H9 (cell line): Measurements from ENCODE around the gene GALNT9. TPM values are rescaled to one million over a fixed set of nuclear protein-coding genes. Genes with fewer than 3 reads are reported as not detected.

ENCODE experiments used
- DNase-seq: peaks from one replicate; pipeline ENCODE4 v3.0.0-alpha.2; 2017
- H2AFZ ChIP-seq: one replicate; pipeline ENCODE4 v1.6.1; 2013; ENCODE audit warnings: mild to moderate bottlenecking, low read length, control low read depth, moderate library complexity
- H2AK5ac ChIP-seq: 2 replicates; pipeline ENCODE4 v1.6.1; 2013; ENCODE audit warnings: low read length, control low read depth, mixed read lengths; ENCODE audit not compliant: insufficient read length
- H2BK120ac ChIP-seq: one replicate; pipeline ENCODE4 v1.6.1; 2013; ENCODE audit warnings: low read depth, mild to moderate bottlenecking, low read length, control low read depth, inconsistent platforms; ENCODE audit not compliant: poor library complexity, severe bottlenecking
- H2BK12ac ChIP-seq: 2 replicates; pipeline ENCODE4 v1.6.1; 2013; ENCODE audit warnings: low read length, control low read depth, mixed read lengths, low read depth; ENCODE audit not compliant: insufficient read length
- H2BK15ac ChIP-seq: 2 replicates; pipeline ENCODE4 v1.6.1; 2013; ENCODE audit warnings: low read depth, low read length, control low read depth
- H2BK20ac ChIP-seq: one replicate; pipeline ENCODE4 v1.6.1; 2013; ENCODE audit warnings: low read depth, mild to moderate bottlenecking, low read length, control low read depth, inconsistent platforms; ENCODE audit not compliant: poor library complexity, severe bottlenecking
- H2BK5ac ChIP-seq: 2 replicates; pipeline ENCODE4 v1.6.1; 2013; ENCODE audit warnings: low read length, control low read depth, mixed read lengths; ENCODE audit not compliant: insufficient read length
- H3K14ac ChIP-seq: 2 replicates; pipeline ENCODE4 v1.6.1; 2013; ENCODE audit warnings: low read length, control low read depth; ENCODE audit not compliant: insufficient read depth
- H3K18ac ChIP-seq: 2 replicates; pipeline ENCODE4 v1.6.1; 2013; ENCODE audit warnings: low read depth, mild to moderate bottlenecking, mixed read lengths, low read length, control low read depth; ENCODE audit not compliant: insufficient read length
- H3K23ac ChIP-seq: 2 replicates; pipeline ENCODE4 v1.6.1; 2013; ENCODE audit warnings: low read length, control low read depth, mixed read lengths, low read depth; ENCODE audit not compliant: insufficient read length
- H3K23me2 ChIP-seq: 2 replicates; pipeline ENCODE4 v1.6.1; 2013; ENCODE audit warnings: low read depth, mild to moderate bottlenecking, mixed read lengths, low read length, control low read depth; ENCODE audit not compliant: insufficient read length, poor library complexity, severe bottlenecking
- H3K27ac ChIP-seq: 2 replicates; pipeline ENCODE4 v1.5.1; 2013; ENCODE audit warnings: low read length, control low read depth, mixed read lengths, low read depth; ENCODE audit not compliant: insufficient read length
- H3K27me3 ChIP-seq: 2 replicates; pipeline ENCODE4 v1.6.1; 2013; ENCODE audit warnings: low read length, control low read depth, inconsistent platforms; ENCODE audit not compliant: insufficient read depth
- H3K4ac ChIP-seq: 2 replicates; pipeline ENCODE4 v1.6.1; 2013; ENCODE audit warnings: low read depth, mild to moderate bottlenecking, control low read depth, inconsistent platforms, low read length, moderate library complexity
- H3K4me1 ChIP-seq: 2 replicates; pipeline ENCODE4 v1.6.1; 2013; ENCODE audit warnings: low read length, control low read depth, inconsistent platforms; ENCODE audit not compliant: insufficient read depth
- H3K4me2 ChIP-seq: 2 replicates; pipeline ENCODE4 v1.6.1; 2013; ENCODE audit warnings: low read length, control low read depth, mixed read lengths; ENCODE audit not compliant: insufficient read length, insufficient read depth
- H3K56ac ChIP-seq: 2 replicates; pipeline ENCODE4 v1.6.1; 2013; ENCODE audit warnings: low read depth, mild to moderate bottlenecking, mixed read lengths, low read length, control low read depth; ENCODE audit not compliant: insufficient read length
- H3K79me1 ChIP-seq: 2 replicates; pipeline ENCODE4 v1.6.1; 2013; ENCODE audit warnings: low read depth, mild to moderate bottlenecking, moderate library complexity, low read length, control low read depth, inconsistent platforms; ENCODE audit not compliant: insufficient read depth, poor library complexity, severe bottlenecking
- H3K79me2 ChIP-seq: 2 replicates; pipeline ENCODE4 v1.6.1; 2013; ENCODE audit warnings: low read length, control low read depth, inconsistent platforms; ENCODE audit not compliant: insufficient read depth
- H3K9ac ChIP-seq: 2 replicates; pipeline ENCODE4 v1.6.1; 2013; ENCODE audit warnings: low read length, control low read depth, mixed read lengths; ENCODE audit not compliant: insufficient read length; ENCODE audit errors: extremely low read depth
- H3K9me3 ChIP-seq: one replicate; pipeline ENCODE4 v1.6.1; 2013; ENCODE audit warnings: low read depth, low read length, inconsistent platforms; ENCODE audit not compliant: control insufficient read depth
- H3T11ph ChIP-seq: one replicate; pipeline ENCODE4 v1.6.1; 2013; ENCODE audit warnings: mild to moderate bottlenecking, low read length, control low read depth, inconsistent platforms
- H4K20me1 ChIP-seq: one replicate; pipeline ENCODE4 v1.6.1; 2013; ENCODE audit not compliant: control insufficient read depth, insufficient read length, insufficient read depth
- H4K5ac ChIP-seq: 2 replicates; pipeline ENCODE4 v1.6.1; 2013; ENCODE audit warnings: low read depth, mild to moderate bottlenecking, mixed read lengths, low read length, control low read depth; ENCODE audit not compliant: insufficient read length
- H4K8ac ChIP-seq: replicated peaks from 2 replicates; pipeline ENCODE4 v1.6.1; 2013; ENCODE audit warnings: low read length, control low read depth, mixed read lengths, low read depth; ENCODE audit not compliant: insufficient read length
- H4K91ac ChIP-seq: 2 replicates; pipeline ENCODE4 v1.6.1; 2013; ENCODE audit warnings: low read depth, mild to moderate bottlenecking, moderate library complexity, mixed read lengths, low read length, control low read depth; ENCODE audit not compliant: insufficient read length
- H3K27ac Mint-ChIP-seq, 3 experiments: 2 replicates in 2 of 3; 3 replicates in 1 of 3; pipeline ENCODE4 v1.8.0; 2020 to 2021; ENCODE audit warnings: mixed read lengths in 3 of 3, mild to moderate bottlenecking in 1 of 3, moderate library complexity in 1 of 3
- H3K27me3 Mint-ChIP-seq: 2 replicates; pipeline ENCODE4 v1.8.0; 2021; ENCODE audit warnings: low read depth, mild to moderate bottlenecking, moderate library complexity, mixed read lengths
- H3K36me3 Mint-ChIP-seq, 3 experiments: 2 replicates in 2 of 3; 3 replicates in 1 of 3; pipeline ENCODE4 v1.8.0; 2020 to 2021; ENCODE audit warnings: low read depth in 3 of 3, mixed read lengths in 3 of 3; ENCODE audit not compliant: insufficient read depth in 1 of 3
- H3K4me1 Mint-ChIP-seq, 2 experiments: 2 replicates each; pipeline ENCODE4 v1.8.0; 2020; ENCODE audit warnings: mixed read lengths in 2 of 2
- H3K4me3 Mint-ChIP-seq, 2 experiments: 2 replicates in 1 of 2; 3 replicates in 1 of 2; pipeline ENCODE4 v1.8.0; 2020 to 2021; ENCODE audit warnings: mild to moderate bottlenecking in 2 of 2, mixed read lengths in 2 of 2, moderate library complexity in 1 of 2
- H3K9me3 Mint-ChIP-seq, 2 experiments: 2 replicates in 1 of 2; 3 replicates in 1 of 2; pipeline ENCODE4 v1.8.0; 2020; ENCODE audit warnings: mild to moderate bottlenecking in 2 of 2, mixed read lengths in 2 of 2, moderate library complexity in 1 of 2
- CTCF ChIP-seq: fragments of 200-600 bp; sonication (generic); conservative IDR thresholded peaks from 3 replicates; pipeline ENCODE4 v1.8.0; 2021; ENCODE audit warnings: antibody characterized with exemption, mild to moderate bottlenecking
- WGBS: extraction: QIAGEN DNeasy Blood & Tissue Kit; methylation state at CpG from one replicate; pipeline ENCODE4 v1.1.7; 2013; ENCODE audit warnings: missing lambda C conversion rate, low lambda C conversion rate, mixed read lengths; ENCODE audit not compliant: insufficient read length; ENCODE audit errors: extremely low coverage; 5-methylcytosine and 5-hydroxymethylcytosine counted together
- total RNA-seq: library from RNA; stranded (reverse); gene quantifications from 2 replicates; pipeline ENCODE4 v1.2.1, GENCODE V29; 2021

Gene GALNT9
- total RNA-seq, 1 experiment from 2014 or later, result 0.35 TPM

GRCh38 chr12:132226604-132227003 lies 102.8 kb downstream of the GALNT9 start:
- Histone ChIP-seq H2AK5ac (no peak overlapping the region), H2AFZ (no peak overlapping the region), H3K23ac (no peak overlapping the region), H3K56ac (no peak overlapping the region), H2BK120ac (no peak overlapping the region), H2BK15ac (no peak overlapping the region), H2BK12ac (no peak overlapping the region), H3K9ac (no peak overlapping the region), H4K5ac (no peak overlapping the region), H2BK5ac (no peak overlapping the region), H4K8ac (no peak overlapping the region), H3K79me1 (no peaks in the 10 kb centered on the region), H3K27ac (no peak overlapping the region), H3K27me3 (no peaks in the 10 kb centered on the region; the same call in 1 of the 2 replicates), H2BK20ac (no peak overlapping the region), H4K20me1 (no peaks in the 10 kb centered on the region), H3K4me2 (no peak overlapping the region), H3K23me2 (no peaks in the 10 kb centered on the region), H4K91ac (no peak overlapping the region), H3K79me2 (no peaks in the 10 kb centered on the region), H3K4me1 (no peaks in the 10 kb centered on the region), H3K9me3 (no peaks in the 10 kb centered on the region), H3K4ac (no peak overlapping the region), H3T11ph (no peak overlapping the region), H3K14ac (no peak overlapping the region), H3K18ac (no peak overlapping the region)
- no peaks in the 10 kb centered on the region for H3K36me3 Mint-ChIP-seq
- H3K4me1 Mint-ChIP-seq, result no peaks in the 10 kb centered on the region
- DNase-seq, result no peak
- no peak for TF ChIP-seq CTCF
- WGBS, result 100% methylated on average over 1 of the region's 1 CpG
- H3K27me3 Mint-ChIP-seq, result peaks cover 19% of the 10 kb centered on the region
- H3K4me3 Mint-ChIP-seq, result no peak overlapping the region
- no peak overlapping the region for H3K27ac Mint-ChIP-seq
- H3K9me3 Mint-ChIP-seq, result peaks cover 0 to 3% of the 10 kb centered on the region in 2 experiments; a peak in 2 of 5 replicates
